Posterior vena cava (tissue), 2 donors: Measurements from ENCODE around the gene TBX15. TPM values are rescaled to one million over a fixed set of nuclear protein-coding genes. Genes with fewer than 3 reads are reported as not detected.

ENCODE experiments used
- DNase-seq: peaks from one replicate; pipeline ENCODE4 v3.0.0-alpha.2; 2020; ENCODE audit warnings: low spot score
- intact Hi-C, 2 donors: fragments of 100-400 bp; cut with DNase I; formaldehyde crosslinking; loops; one replicate each; pipeline versions ENCODE4 v1.14.1 to v1.14.2; 2022 to 2023
- total RNA-seq, 2 donors: library from RNA; stranded (reverse); fragmentation: NEBNext Ultra II Directional; extraction: Animal tissue kit (Norgen Biotek cat#: 25700); gene quantifications; one replicate each; pipeline ENCODE4 v1.2.1, GENCODE V29; 2021
- donor health status: DM: yes; HTN: yes; CAD: no.
- donor health status: DM: yes; HTN: yes; CAD: no.

The TBX15 gene
- total RNA-seq, 2 donors from 2014 or later, result 2.5 to 4.8 TPM

- DNase-seq, result peak; percentile 44
- intact Hi-C loops, result no loop called here
Measured at GRCh38 chr1:119003413-119004128, 15.4 kb upstream of the TBX15 start.

GRCh38 chr1:119002028-119002686 is 14.0 kb upstream of the TBX15 start:
- intact Hi-C loops, result no loop called here
- peak; percentile 82 for DNase-seq

GRCh38 chr1:119001181-119002027 is 13.3 kb upstream of the TBX15 start:
- DNase-seq, result peak; percentile 84
- intact Hi-C loops, result no loop called here

- intact Hi-C loops, result no loop called here
- peak; percentile 85 for DNase-seq
Measured at GRCh38 chr1:119000371-119001180, 12.4 kb upstream of the TBX15 start.

- DNase-seq, result peak; percentile 58
- intact Hi-C loops, result no loop called here
Measured at GRCh38 chr1:118999348-119000071, 11.4 kb upstream of the TBX15 start.

GRCh38 chr1:118998171-118998570 is 10.0 kb upstream of the TBX15 start:
- intact Hi-C loops, result no loop called here

GRCh38 chr1:118997225-118997624 is 9.1 kb upstream of the TBX15 start:
- intact Hi-C loops, result no loop called here
- DNase-seq, result no peak

More at GRCh38 chr1:118998171-118998570, 10.0 kb upstream of the TBX15 start:
- no peak for DNase-seq

- intact Hi-C loops, result no loop called here
- DNase-seq, result no peak
Measured at GRCh38 chr1:118995312-118996016, 7.3 kb upstream of the TBX15 start.

GRCh38 chr1:118993700-118994026 is 5.5 kb upstream of the TBX15 start:
- intact Hi-C loops, result loop anchor here in 1 of 2 donors (5.0 kb wide), 1 partner anchor 739 kb away; no protein-coding TSS in a partner anchor
- DNase-seq, result no peak

GRCh38 chr1:118992868-118993699 is 4.9 kb upstream of the TBX15 start:
- intact Hi-C loops, result loop anchor here in 1 of 2 donors (5.0 kb wide), 1 partner anchor 739 kb away; no protein-coding TSS in a partner anchor
- DNase-seq, result no peak

GRCh38 chr1:118992237-118992825 is 4.2 kb upstream of the TBX15 start:
- DNase-seq, result no peak
- intact Hi-C loops, result loop anchor here in 1 of 2 donors (5.0 kb wide), 1 partner anchor 740 kb away; no protein-coding TSS in a partner anchor

- intact Hi-C loops, result loop anchor here in 1 of 2 donors (5.0 kb wide), 1 partner anchor 741 kb away; no protein-coding TSS in a partner anchor
- DNase-seq, result no peak
Measured at GRCh38 chr1:118991448-118991847, 3.3 kb upstream of the TBX15 start.

- intact Hi-C loops, result loop anchor here in 1 of 2 donors (5.0 kb wide), 1 partner anchor 742 kb away; no protein-coding TSS in a partner anchor
- no peak for DNase-seq
Measured at GRCh38 chr1:118990513-118991152, 2.5 kb upstream of the TBX15 start.

GRCh38 chr1:118989878-118990378 is 1.8 kb upstream of the TBX15 start:
- DNase-seq, result no peak
- intact Hi-C loops, result loop anchor here in 1 of 2 donors (5.0 to 10.0 kb wide), 2 partner anchors 235 to 742 kb away; no protein-coding TSS in a partner anchor

GRCh38 chr1:118989006-118989815 is 1.1 kb upstream of the TBX15 start:
- intact Hi-C loops, result loop anchor here in 1 of 2 donors (10.0 kb wide), 1 partner anchor 234 kb away; no protein-coding TSS in a partner anchor
- DNase-seq, result no peak
